ENCODE data around the gene ARHGAP15. TPM values are rescaled to one million over a fixed set of nuclear protein-coding genes. Genes with fewer than 3 reads are reported as not detected.
A peak's percentile ranks its signal among the peaks of the same experiment; 100 is the strongest.

The ARHGAP15 gene
- total RNA-seq, 1 donor from 2014 or later: 18.5 TPM

DNA sequence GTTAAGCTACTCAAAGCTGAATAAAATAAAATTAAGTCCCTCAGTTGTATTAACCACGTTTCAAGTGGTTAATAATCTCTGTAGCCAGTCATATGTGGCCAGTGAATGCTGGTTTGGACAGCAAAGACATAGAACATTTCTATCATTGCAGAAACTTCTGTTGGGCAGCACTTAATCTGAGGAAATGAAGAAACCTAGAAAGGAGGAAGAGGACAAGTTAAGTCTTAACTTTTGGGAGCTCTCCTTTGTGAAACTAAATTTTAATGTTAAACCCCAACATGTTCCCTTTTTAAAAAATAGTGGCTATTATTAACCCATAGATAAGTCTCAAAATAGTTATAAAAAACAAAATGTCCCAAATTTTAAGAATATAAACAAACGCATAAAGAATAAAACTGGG lies 421.3 kb downstream of the ARHGAP15 start:
- DNase-seq: no peak
- Histone ChIP-seq H3K9me3 (no peaks in the 10 kb centered on the region), H3K27ac (no peak overlapping the region), H3K36me3 (no peaks in the 10 kb centered on the region), H3K27me3 (ENCODE audit: low read depth) (no peaks in the 10 kb centered on the region), H3K4me3 (no peak overlapping the region), H3K4me1 (no peaks in the 10 kb centered on the region)
- intact Hi-C loops (cut with DNase I): no loop called here
- no peak for ATAC-seq
- TF ChIP-seq, protein P1, sequence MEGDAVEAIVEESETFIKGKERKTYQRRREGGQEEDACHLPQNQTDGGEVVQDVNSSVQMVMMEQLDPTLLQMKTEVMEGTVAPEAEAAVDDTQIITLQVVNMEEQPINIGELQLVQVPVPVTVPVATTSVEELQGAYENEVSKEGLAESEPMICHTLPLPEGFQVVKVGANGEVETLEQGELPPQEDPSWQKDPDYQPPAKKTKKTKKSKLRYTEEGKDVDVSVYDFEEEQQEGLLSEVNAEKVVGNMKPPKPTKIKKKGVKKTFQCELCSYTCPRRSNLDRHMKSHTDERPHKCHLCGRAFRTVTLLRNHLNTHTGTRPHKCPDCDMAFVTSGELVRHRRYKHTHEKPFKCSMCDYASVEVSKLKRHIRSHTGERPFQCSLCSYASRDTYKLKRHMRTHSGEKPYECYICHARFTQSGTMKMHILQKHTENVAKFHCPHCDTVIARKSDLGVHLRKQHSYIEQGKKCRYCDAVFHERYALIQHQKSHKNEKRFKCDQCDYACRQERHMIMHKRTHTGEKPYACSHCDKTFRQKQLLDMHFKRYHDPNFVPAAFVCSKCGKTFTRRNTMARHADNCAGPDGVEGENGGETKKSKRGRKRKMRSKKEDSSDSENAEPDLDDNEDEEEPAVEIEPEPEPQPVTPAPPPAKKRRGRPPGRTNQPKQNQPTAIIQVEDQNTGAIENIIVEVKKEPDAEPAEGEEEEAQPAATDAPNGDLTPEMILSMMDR (IDR thresholded peaks at IDR 0.05): no peak

DNA sequence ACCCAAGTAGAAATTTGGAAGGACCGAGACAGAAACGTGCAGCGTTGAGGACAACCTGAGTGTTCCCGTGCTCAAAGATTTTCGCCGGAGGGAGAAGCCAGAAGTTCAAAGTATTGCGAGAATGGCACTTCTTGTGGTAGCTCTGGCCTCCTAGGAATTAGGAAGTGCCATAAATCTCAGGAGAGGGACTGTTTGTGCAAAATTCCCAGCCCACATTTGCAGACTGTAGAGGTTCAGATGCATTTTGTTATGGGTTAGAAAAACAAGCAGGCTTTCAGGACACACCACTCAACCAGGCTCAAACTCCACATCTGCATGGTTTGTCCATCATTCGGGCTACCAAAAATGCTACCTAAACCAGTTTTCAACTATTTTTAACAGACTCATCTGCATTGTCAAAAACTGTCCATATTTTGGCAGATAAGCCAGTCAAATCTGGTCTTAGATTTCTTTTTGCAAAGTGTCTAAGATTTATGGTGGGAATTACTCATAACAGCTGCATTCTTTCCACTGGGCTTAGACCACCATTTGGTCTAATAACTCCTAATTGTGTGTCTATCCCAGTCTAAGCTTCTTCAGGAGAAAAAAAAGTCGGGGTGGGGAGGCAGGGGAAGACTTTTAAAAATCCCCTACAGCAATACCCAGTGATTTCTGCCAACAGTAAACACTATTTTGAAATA lies 422.9 kb downstream of the ARHGAP15 start:
- ATAC-seq: no peak
- Histone ChIP-seq H3K27ac (no peak overlapping the region), H3K36me3 (no peaks in the 10 kb centered on the region), H3K27me3 (ENCODE audit: low read depth) (no peaks in the 10 kb centered on the region), H3K4me1 (no peaks in the 10 kb centered on the region), H3K4me3 (no peak overlapping the region), H3K9me3 (no peaks in the 10 kb centered on the region)
- intact Hi-C loops (cut with DNase I): no loop called here
- TF ChIP-seq, protein P1 (IDR thresholded peaks at IDR 0.05): no peak
- no peak for DNase-seq

DNA sequence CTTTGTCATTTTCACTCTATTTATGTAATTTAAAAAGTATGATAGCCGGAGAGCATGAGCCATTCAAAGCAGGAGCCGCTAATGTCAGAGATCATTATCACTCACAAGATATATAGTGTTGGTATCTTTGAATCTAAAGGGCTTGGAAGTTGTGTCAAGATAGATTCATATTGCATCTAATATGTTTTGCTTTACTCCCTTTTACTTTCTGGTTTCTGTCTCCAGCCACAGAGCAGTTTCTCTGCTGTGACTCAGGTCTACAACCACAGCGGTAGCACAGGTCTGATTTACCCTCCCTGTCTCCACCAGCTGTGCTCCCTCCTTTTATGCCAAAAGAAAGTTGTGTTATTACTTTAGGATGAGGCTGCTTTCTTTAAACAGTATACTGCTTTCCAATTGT lies 424.0 kb downstream of the ARHGAP15 start:
- H3K9me3 ChIP-seq: no peaks in the 10 kb centered on the region

DNA sequence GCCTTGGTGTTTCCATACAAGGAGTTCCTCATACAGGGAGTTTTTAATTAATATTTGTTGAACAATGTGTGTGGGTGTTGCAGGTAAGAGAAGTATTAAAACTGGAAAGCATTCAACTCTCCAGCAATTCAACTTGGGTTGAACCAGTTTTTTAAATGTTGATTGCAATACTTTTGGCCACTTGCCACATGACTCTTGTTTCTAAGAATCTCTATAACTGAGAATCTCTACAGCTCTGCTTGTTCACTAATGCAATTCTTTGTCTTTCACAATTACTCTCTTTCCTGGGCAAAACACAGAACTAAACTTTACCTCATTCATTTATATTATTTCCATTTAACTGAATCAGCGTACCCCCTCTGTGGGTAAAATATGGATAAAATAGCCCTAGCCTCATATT lies 429.4 kb downstream of the ARHGAP15 start:
- H3K4me1 ChIP-seq: peaks cover 15% of the 10 kb centered on the region
- no peaks in the 10 kb centered on the region for H3K27me3 ChIP-seq (ENCODE audit: low read depth)
- no peak overlapping the region for H3K4me3 ChIP-seq
- intact Hi-C loops (cut with DNase I): no loop called here
- H3K27ac ChIP-seq: no peak overlapping the region
- no peaks in the 10 kb centered on the region for H3K36me3 ChIP-seq
- TF ChIP-seq, protein P1 (IDR thresholded peaks at IDR 0.05): no peak
- no peaks in the 10 kb centered on the region for H3K9me3 ChIP-seq
- ATAC-seq (peak in 1 of 2 donors; percentile 45), DNase-seq (no peak)

More for the DNA sequence above, 424.0 kb downstream of the ARHGAP15 start:
- Histone ChIP-seq H3K4me3 (no peak overlapping the region), H3K4me1 (peaks cover 4% of the 10 kb centered on the region), H3K27ac (no peak overlapping the region), H3K27me3 (ENCODE audit: low read depth) (no peaks in the 10 kb centered on the region), H3K36me3 (no peaks in the 10 kb centered on the region)
- intact Hi-C loops (cut with DNase I): no loop called here
- TF ChIP-seq, protein P1 (IDR thresholded peaks at IDR 0.05): no peak
- no peak for ATAC-seq
- no peak for DNase-seq

DNA sequence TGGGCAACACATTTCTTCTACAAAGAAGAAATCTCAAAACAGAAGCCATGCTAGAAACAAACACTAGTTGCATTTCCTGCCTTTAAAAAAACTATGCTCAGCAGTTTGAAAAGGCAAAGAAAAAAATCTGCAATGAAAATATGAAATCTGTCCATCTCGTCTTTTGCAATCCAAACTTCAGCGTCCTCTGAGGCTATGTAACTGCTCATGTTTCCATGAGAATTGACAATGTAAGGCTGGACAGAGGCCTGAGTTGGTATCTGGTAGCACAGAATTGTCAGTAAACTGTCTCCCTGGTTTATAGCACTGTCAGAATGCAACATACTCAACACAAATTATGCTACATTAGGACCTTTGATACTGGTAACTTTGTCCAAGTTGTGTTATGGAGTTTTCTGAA lies 429.9 kb downstream of the ARHGAP15 start:
- intact Hi-C loops (cut with DNase I): no loop called here
- peaks cover 15% of the 10 kb centered on the region for H3K4me1 ChIP-seq
- no peak for DNase-seq
- H3K27me3 ChIP-seq (ENCODE audit: low read depth): no peaks in the 10 kb centered on the region
- no peak overlapping the region for H3K4me3 ChIP-seq
- ATAC-seq: no peak
- H3K27ac ChIP-seq: no peak overlapping the region
- H3K9me3 ChIP-seq: no peaks in the 10 kb centered on the region
- TF ChIP-seq, protein P1 (IDR thresholded peaks at IDR 0.05): no peak
- H3K36me3 ChIP-seq: no peaks in the 10 kb centered on the region

Measured in lower lobe of right lung (tissue), 2 donors.